HepG2 (cell line): Measurements from ENCODE around the gene ALB. TPM values are rescaled to one million over a fixed set of nuclear protein-coding genes. Genes with fewer than 3 reads are reported as not detected.

Experiments used
- CREM ChIP-seq, 2 experiments: sonication (generic) in 1 of 2; formaldehyde crosslinking in 1 of 2; IDR thresholded peaks; 2 replicates each; pipeline versions ENCODE4 v1.4.0 to v1.6.1; 2016 to 2020; ENCODE audit warnings: antibody characterized with exemption in 1 of 2, mild to moderate bottlenecking in 1 of 2, missing genetic modification reagents in 1 of 2
- GATA4 ChIP-seq: sonication (generic); IDR thresholded peaks from 2 replicates; pipeline ENCODE4 v1.6.1; 2016; ENCODE audit warnings: antibody characterized with exemption, low read depth, borderline replicate concordance
- HDAC2 ChIP-seq: sonication (generic); formaldehyde crosslinking; IDR thresholded peaks from 2 replicates; pipeline ENCODE4 v1.4.0; 2020; ENCODE audit warnings: missing genetic modification reagents
- HNRNPH1 ChIP-seq: fragments of 200-400 bp; formaldehyde crosslinking; optimal IDR thresholded peaks from 2 replicates; pipeline ENCODE3; 2017; ENCODE audit warnings: mild to moderate bottlenecking, low read depth, low read length
- KAT2B ChIP-seq: fragments of 150-350 bp; IDR thresholded peaks from 2 replicates; pipeline ENCODE4 v1.6.1; 2014; ENCODE audit warnings: low read depth, low read length, borderline replicate concordance
- KDM3A ChIP-seq: IDR thresholded peaks from 2 replicates; pipeline ENCODE4 v1.6.1; 2018; ENCODE audit warnings: low read depth, missing compliant biosample characterization
- MAFG ChIP-seq: sonication (generic); formaldehyde crosslinking; IDR thresholded peaks from 2 replicates; pipeline ENCODE4 v1.5.1; 2020; ENCODE audit warnings: mild to moderate bottlenecking, missing genetic modification reagents
- MBNL3 ChIP-seq: fragments of 250-450 bp; sonication (Bioruptor Pico); conservative IDR thresholded peaks from 2 replicates; pipeline ENCODE4 v1.8.0; 2022; ENCODE audit warnings: mild to moderate bottlenecking, inconsistent platforms
- NFE2L1 ChIP-seq: sonication (generic); formaldehyde crosslinking; IDR thresholded peaks from 2 replicates; pipeline ENCODE4 v1.4.0; 2020; ENCODE audit warnings: missing genetic modification reagents, mild to moderate bottlenecking, borderline replicate concordance
- PITX1 ChIP-seq: sonication (generic); formaldehyde crosslinking; IDR thresholded peaks from 2 replicates; pipeline ENCODE4 v1.5.1; 2020; ENCODE audit warnings: mild to moderate bottlenecking, missing genetic modification reagents
- RELA ChIP-seq: sonication (generic); formaldehyde crosslinking; IDR thresholded peaks from 2 replicates; pipeline ENCODE4 v1.4.0; 2020; ENCODE audit warnings: missing genetic modification reagents
- RFXAP ChIP-seq: sonication (generic); formaldehyde crosslinking; IDR thresholded peaks from 2 replicates; pipeline ENCODE4 v1.4.0; 2020; ENCODE audit warnings: missing genetic modification reagents, borderline replicate concordance
- SALL1 ChIP-seq: sonication (generic); formaldehyde crosslinking; IDR thresholded peaks from 2 replicates; pipeline ENCODE4 v1.8.0; 2022; ENCODE audit warnings: mild to moderate bottlenecking, missing genetic modification reagents
- TCF7 ChIP-seq: sonication (generic); IDR thresholded peaks from 2 replicates; pipeline ENCODE4 v1.6.1; 2016; ENCODE audit warnings: antibody characterized with exemption, low read depth
- YEATS2 ChIP-seq: sonication (generic); formaldehyde crosslinking; IDR thresholded peaks from 2 replicates; pipeline ENCODE4 v1.4.0; 2020; ENCODE audit warnings: missing genetic modification reagents, borderline replicate concordance
- ZNF160 ChIP-seq: sonication (generic); formaldehyde crosslinking; IDR thresholded peaks from 2 replicates; pipeline ENCODE4 v1.8.0; 2022; ENCODE audit warnings: mild to moderate bottlenecking, inconsistent platforms, missing genetic modification reagents
- ZNF747 ChIP-seq: sonication (generic); formaldehyde crosslinking; IDR thresholded peaks from 2 replicates; pipeline ENCODE4 v1.8.1; 2023; ENCODE audit warnings: missing genetic modification reagents, mild to moderate bottlenecking, borderline replicate concordance
- polyA plus RNA-seq, 8 experiments: library from polyadenylated mRNA; depleted of rRNA in 3 of 8; stranded (reverse) in 7 of 8; unstranded in 1 of 8; fragments of >200 nt; fragmentation: Illumina TruSeq in 4 of 8; extraction: Trizol in 4 of 8; gene quantifications; 2 replicates each; pipeline versions ENCODE4 v1.2.1 to v1.2.3, GENCODE V29; 2011 to 2016; ENCODE audit warnings: low read depth in 4 of 8, missing spikeins in 1 of 8, mixed read lengths in 1 of 8; ENCODE audit not compliant: insufficient read depth in 1 of 8
- total RNA-seq, 5 experiments: library from RNA; depleted of rRNA; stranded (reverse); fragments of >200 nt; fragmentation: Illumina TruSeq; extraction: Trizol; gene quantifications; 2 replicates each; pipeline ENCODE4 v1.2.3, GENCODE V29; 2016; ENCODE audit warnings: low read depth in 1 of 5
- TF ChIP-seq, protein P1 (sequence below): sonication (generic); formaldehyde crosslinking; IDR thresholded peaks from one replicate; pipeline ENCODE4 v1.5.1; 2020; ENCODE audit warnings: mild to moderate bottlenecking, missing genetic modification reagents; ENCODE audit errors: not compliant biosample characterization
- TF ChIP-seq, protein P2 (sequence below): sonication (generic); formaldehyde crosslinking; IDR thresholded peaks from 2 replicates; pipeline ENCODE4 v1.4.0; 2020; ENCODE audit warnings: mild to moderate bottlenecking, low read depth, missing genetic modification reagents
- TF ChIP-seq, protein P3 (sequence below): sonication (generic); formaldehyde crosslinking; IDR thresholded peaks from 2 replicates; pipeline ENCODE4 v1.4.0; 2020; ENCODE audit warnings: missing genetic modification reagents

The ALB gene
- total and polyA plus RNA-seq, 2 of the 13 experiments (the other 11 are each of a cell fraction or from before 2014, with no cell fraction given), result 22,259 to 22,625 TPM

GRCh38 chr4:73388887-73389286 is 15.2 kb upstream of the ALB start (continued):
- TF ChIP-seq, protein P1, sequence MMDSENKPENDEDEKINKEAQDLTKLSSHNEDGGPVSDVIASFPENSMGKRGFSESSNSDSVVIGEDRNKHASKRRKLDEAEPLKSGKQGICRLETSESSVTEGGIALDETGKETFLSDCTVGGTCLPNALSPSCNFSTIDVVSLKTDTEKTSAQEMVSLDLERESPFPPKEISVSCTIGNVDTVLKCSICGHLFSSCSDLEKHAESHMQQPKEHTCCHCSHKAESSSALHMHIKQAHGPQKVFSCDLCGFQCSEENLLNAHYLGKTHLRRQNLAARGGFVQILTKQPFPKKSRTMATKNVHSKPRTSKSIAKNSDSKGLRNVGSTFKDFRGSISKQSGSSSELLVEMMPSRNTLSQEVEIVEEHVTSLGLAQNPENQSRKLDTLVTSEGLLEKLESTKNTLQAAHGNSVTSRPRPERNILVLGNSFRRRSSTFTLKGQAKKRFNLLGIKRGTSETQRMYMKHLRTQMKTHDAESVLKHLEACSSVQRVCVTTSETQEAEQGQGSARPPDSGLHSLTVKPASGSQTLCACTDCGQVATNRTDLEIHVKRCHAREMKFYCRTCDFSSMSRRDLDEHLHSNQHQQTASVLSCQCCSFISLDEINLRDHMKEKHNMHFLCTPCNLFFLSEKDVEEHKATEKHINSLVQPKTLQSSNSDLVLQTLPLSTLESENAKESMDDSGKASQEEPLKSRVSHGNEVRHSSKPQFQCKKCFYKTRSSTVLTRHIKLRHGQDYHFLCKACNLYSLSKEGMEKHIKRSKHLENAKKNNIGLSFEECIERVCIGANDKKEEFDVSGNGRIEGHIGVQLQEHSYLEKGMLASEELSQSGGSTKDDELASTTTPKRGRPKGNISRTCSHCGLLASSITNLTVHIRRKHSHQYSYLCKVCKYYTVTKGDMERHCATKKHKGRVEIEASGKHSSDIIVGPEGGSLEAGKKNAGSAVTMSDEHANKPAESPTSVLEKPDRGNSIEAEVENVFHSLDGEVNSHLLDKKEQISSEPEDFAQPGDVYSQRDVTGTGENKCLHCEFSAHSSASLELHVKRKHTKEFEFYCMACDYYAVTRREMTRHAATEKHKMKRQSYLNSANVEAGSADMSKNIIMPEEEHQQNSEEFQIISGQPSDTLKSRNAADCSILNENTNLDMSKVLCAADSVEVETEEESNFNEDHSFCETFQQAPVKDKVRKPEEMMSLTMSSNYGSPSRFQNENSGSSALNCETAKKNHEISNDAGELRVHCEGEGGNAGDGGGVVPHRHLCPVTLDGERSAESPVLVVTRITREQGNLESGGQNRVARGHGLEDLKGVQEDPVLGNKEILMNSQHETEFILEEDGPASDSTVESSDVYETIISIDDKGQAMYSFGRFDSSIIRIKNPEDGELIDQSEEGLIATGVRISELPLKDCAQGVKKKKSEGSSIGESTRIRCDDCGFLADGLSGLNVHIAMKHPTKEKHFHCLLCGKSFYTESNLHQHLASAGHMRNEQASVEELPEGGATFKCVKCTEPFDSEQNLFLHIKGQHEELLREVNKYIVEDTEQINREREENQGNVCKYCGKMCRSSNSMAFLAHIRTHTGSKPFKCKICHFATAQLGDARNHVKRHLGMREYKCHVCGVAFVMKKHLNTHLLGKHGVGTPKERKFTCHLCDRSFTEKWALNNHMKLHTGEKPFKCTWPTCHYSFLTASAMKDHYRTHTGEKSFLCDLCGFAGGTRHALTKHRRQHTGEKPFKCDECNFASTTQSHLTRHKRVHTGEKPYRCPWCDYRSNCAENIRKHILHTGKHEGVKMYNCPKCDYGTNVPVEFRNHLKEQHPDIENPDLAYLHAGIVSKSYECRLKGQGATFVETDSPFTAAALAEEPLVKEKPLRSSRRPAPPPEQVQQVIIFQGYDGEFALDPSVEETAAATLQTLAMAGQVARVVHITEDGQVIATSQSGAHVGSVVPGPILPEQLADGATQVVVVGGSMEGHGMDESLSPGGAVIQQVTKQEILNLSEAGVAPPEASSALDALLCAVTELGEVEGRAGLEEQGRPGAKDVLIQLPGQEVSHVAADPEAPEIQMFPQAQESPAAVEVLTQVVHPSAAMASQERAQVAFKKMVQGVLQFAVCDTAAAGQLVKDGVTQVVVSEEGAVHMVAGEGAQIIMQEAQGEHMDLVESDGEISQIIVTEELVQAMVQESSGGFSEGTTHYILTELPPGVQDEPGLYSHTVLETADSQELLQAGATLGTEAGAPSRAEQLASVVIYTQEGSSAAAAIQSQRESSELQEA (CRISPR knock-in tag), result no peak
- TF ChIP-seq PITX1 (peak; percentile 95), TCF7 (peak; percentile 72), YEATS2 (CRISPR knock-in tag) (no peak), CREM (IDR thresholded peaks at IDR 0.05) (peak; percentile 88), CREM (CRISPR knock-in tag; IDR thresholded peaks at IDR 0.05) (no peak), RFXAP (CRISPR knock-in tag) (no peak), MAFG (CRISPR knock-in tag) (peak; percentile 22; the same call in 1 of the 2 replicates), HDAC2 (CRISPR knock-in tag) (peak; percentile 84), GATA4 (peak; percentile 83; the same call in 1 of the 2 replicates), MBNL3 (CRISPR knock-in tag) (no peak), NFE2L1 (CRISPR knock-in tag) (no peak), HNRNPH1 (no peak), SALL1 (CRISPR knock-in tag) (peak; percentile 34; the same call in 1 of the 2 replicates), RELA (CRISPR knock-in tag) (no peak), KDM3A (CRISPR knock-in tag) (0 out of 2 replicates have a peak, but pooled peaks have one; percentile 21), ZNF160 (CRISPR knock-in tag) (no peak), ZNF747 (CRISPR knock-in tag) (no peak), KAT2B (no peak)
- TF ChIP-seq, protein P2, sequence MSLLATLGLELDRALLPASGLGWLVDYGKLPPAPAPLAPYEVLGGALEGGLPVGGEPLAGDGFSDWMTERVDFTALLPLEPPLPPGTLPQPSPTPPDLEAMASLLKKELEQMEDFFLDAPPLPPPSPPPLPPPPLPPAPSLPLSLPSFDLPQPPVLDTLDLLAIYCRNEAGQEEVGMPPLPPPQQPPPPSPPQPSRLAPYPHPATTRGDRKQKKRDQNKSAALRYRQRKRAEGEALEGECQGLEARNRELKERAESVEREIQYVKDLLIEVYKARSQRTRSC (CRISPR knock-in tag), result no peak
- TF ChIP-seq, protein P3, sequence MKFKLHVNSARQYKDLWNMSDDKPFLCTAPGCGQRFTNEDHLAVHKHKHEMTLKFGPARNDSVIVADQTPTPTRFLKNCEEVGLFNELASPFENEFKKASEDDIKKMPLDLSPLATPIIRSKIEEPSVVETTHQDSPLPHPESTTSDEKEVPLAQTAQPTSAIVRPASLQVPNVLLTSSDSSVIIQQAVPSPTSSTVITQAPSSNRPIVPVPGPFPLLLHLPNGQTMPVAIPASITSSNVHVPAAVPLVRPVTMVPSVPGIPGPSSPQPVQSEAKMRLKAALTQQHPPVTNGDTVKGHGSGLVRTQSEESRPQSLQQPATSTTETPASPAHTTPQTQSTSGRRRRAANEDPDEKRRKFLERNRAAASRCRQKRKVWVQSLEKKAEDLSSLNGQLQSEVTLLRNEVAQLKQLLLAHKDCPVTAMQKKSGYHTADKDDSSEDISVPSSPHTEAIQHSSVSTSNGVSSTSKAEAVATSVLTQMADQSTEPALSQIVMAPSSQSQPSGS (CRISPR knock-in tag), result peak; percentile 64; the same call in 1 of the 2 replicates
